ENCODE data around the gene FXYD3. TPM values are rescaled to one million over a fixed set of nuclear protein-coding genes. Genes with fewer than 3 reads are reported as not detected.

Gene FXYD3
- not detected for total RNA-seq

DNA sequence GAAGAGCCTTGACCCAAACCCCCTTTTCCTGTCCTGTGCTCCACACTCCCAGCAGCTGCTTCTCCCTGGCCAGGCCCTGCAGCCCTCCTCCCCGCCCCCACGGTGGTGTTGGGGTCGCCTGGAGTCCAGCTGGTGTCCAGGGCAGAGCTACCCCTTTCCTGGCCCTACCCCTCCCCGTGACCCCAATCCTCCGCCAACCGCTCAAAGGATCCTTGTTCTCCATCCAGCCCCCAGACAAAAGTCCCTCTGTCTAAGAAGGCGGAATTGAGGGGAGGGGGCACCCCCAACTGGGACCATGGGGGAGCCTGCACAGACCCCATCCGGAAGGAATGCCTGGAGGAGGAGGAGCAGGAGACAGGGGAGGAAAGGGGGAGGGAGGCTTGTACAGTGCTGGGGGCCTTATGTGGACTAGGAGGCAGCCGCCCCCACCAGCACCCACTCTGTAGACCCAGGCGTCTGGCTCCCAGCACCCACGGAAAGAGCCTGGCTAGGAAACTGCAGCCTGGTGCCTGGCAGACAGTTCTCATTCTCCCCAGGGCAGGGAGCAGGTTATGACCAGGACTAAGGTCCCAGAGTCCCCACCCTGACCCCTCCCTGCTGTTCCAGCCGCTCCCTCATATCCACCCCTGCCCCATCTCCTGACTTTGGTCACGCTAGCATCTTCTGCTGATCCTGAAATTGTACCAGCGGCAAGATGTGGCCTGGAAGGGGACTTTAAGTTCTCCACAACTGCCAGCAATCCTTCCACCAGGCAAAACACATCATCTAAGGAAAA, at the start of gene FXYD3:
Gene FXYD3, plus strand, starts transcription at position 647 of the 775 bp plus-strand sequence. CDS start 3,554 bp downstream, outside the sequence.

DNA sequence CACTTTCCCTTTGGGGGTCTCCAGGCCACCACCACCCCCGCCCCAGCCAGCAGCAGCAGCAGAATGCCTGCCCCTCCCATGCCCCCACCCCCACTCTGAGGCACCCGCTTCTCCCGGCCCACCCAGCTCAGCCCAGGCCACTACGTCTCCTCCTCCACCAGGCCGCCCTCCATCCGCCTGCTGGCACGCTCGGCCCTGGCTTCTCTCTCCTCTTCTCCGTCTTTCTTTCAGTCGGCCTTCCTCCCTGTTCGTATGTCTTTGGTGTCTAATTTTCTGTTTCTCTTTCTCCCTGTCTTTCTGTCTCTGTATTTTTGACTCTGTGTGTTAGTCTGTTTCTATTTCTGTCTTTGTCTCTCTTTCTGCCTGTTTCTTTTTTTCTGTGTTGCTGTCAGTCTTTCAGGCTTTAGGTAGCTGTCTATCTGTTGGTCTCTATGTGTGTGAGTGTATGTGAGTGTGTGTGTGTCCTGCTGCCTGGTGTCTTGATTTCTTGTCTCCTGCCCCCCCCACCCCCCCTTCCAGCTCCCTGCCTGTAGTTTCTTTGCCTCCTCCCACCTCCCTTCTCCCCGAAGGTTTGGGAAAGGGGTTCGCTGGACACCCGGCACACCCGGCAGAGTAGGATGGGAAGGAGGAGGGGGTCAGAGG, 19.1 kb downstream of the FXYD3 start, which contains the start of gene LGI4:
Gene LGI4, minus strand, starts transcription at position 459 of the 642 bp plus-strand sequence. Its CDS starts 379 bp downstream, at position 80.

GRCh38 chr19:35138305-35138892, 22.8 kb downstream of the FXYD3 start, which contains the start of gene FXYD1:
TSS of gene FXYD1 (plus strand) at chr19:35138824. CDS start at chr19:35140080, 1,256 bp downstream.

GRCh38 chr19:35143231-35143715, 27.6 kb downstream of the FXYD3 start, which contains the start of gene FXYD7:
TSS of gene FXYD7 (plus strand) at chr19:35143255. CDS start at chr19:35143334, 79 bp downstream.

DNA sequence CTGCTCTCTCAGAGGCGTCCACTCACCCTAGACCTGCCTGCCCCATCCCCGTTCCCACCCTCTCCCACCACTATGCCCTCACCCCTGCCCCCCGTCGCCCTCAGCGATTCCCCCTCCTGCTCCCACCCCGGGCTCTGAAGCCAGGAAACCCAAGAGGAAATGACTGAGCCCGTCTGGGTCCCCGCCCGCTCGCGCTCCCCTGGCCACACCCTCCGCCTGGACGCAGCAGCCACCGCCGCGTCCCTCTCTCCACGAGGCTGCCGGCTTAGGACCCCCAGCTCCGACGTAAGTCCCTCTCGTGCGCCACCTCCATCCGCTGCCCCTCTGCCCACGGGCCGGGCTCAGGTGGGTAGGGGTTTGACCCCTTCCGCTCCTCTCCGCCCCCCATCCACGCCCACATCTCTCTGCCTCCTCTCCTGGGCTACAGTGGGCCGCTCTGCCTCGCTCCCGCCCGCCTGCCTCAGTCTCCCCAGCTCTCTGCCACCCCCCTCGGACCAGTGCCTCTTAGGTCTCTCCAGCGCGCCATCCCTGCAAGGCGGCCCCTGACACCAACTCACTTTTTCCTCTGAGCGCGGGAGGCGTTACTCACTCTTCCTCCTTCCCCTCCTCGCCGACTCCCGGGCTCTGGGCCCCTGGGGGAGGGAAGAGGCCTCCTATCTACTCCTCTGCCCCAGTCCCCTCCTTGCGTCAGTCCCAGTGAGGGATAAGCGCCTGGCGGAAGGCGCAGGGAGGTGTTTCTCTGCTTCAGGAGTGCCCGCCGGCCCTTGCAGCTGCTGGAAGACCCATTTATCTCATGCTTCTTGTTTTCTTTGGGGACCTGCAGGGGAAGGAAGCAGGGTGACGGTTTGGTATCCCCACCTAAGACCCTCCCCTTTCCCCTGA, 39.1 kb downstream of the FXYD3 start, which contains the start of gene FXYD5:
Gene FXYD5, plus strand, starts transcription at position 211 of the 882 bp plus-strand sequence. CDS start 816 bp downstream, outside the sequence.

Small RNA genes within 50 kb of the gene (small RNA-seq; reads per million reads assigned to genes)
- gene AC020907.2 = not detected

Other genes starting within 250 kb of the FXYD3 start
- 9.0 TPM for gene ZNF30, start 188.9 kb upstream of the FXYD3 start, total RNA-seq
- 16.6 TPM for gene ZNF792, start 151.6 kb upstream of the FXYD3 start, total RNA-seq
- gene GRAMD1A, start 115.5 kb upstream of the FXYD3 start, total RNA-seq = 47.1 TPM
- 3.9 TPM for gene SCN1B, start 85.4 kb upstream of the FXYD3 start, total RNA-seq
- 0.23 TPM for gene HPN, start 74.1 kb upstream of the FXYD3 start, total RNA-seq
- 15.0 TPM for gene LGI4, start 19.2 kb downstream of the FXYD3 start, total RNA-seq
- 3.2 TPM for gene FXYD1, start 23.0 kb downstream of the FXYD3 start, total RNA-seq
- gene FXYD7, start 27.4 kb downstream of the FXYD3 start, total RNA-seq = 22.1 TPM
- gene FXYD5, start 38.9 kb downstream of the FXYD3 start, total RNA-seq = 0.46 TPM
- not detected for gene FAM187B, start 112.9 kb downstream of the FXYD3 start, total RNA-seq
- gene LSR, start 133.2 kb downstream of the FXYD3 start, total RNA-seq = 2.5 TPM
- gene USF2, start 153.1 kb downstream of the FXYD3 start, total RNA-seq = 44.5 TPM
- gene HAMP, start 166.7 kb downstream of the FXYD3 start, total RNA-seq = not detected
- gene MAG, start 176.3 kb downstream of the FXYD3 start, total RNA-seq = 1.2 TPM
- gene CD22, start 213.4 kb downstream of the FXYD3 start, total RNA-seq = 0.46 TPM
- gene FFAR1, start 232.1 kb downstream of the FXYD3 start, total RNA-seq = not detected
- gene FFAR3, start 242.6 kb downstream of the FXYD3 start, total RNA-seq = 0.23 TPM